ENCODE measurements around the gene CNTN4. TPM values are rescaled to one million over a fixed set of nuclear protein-coding genes. Genes with fewer than 3 reads are reported as not detected.

CNTN4 gene
- total RNA-seq, 1 donor from 2014 or later, result 48.3 TPM

- TF ChIP-seq CTCF (IDR thresholded peaks at IDR 0.05), result no peak
- no peak for DNase-seq (ENCODE audit: extremely low spot score, unreplicated experiment)
- Mint-ChIP-seq H3K27ac (ENCODE audit: unreplicated experiment) (no peak overlapping the region), H3K4me3 (ENCODE audit: unreplicated experiment) (no peak overlapping the region), H3K27me3 (ENCODE audit: unreplicated experiment) (no peaks in the 10 kb centered on the region), H3K36me3 (ENCODE audit: unreplicated experiment) (no peaks in the 10 kb centered on the region), H3K9me3 (ENCODE audit: unreplicated experiment) (peaks cover 49% of the 10 kb centered on the region), H3K4me1 (ENCODE audit: unreplicated experiment) (no peaks in the 10 kb centered on the region)
Observed at GRCh38 chr3:2851361-2851760, 752.7 kb downstream of the CNTN4 start.

- H3K27ac Mint-ChIP-seq (ENCODE audit: unreplicated experiment), result no peak overlapping the region
- no peak for DNase-seq (ENCODE audit: extremely low spot score, unreplicated experiment)
- H3K36me3 Mint-ChIP-seq (ENCODE audit: unreplicated experiment), result no peaks in the 10 kb centered on the region
- no peak overlapping the region for H3K4me3 Mint-ChIP-seq (ENCODE audit: unreplicated experiment)
- no peaks in the 10 kb centered on the region for H3K4me1 Mint-ChIP-seq (ENCODE audit: unreplicated experiment)
- H3K27me3 Mint-ChIP-seq (ENCODE audit: unreplicated experiment), result no peaks in the 10 kb centered on the region
- TF ChIP-seq CTCF (IDR thresholded peaks at IDR 0.05), result no peak
- H3K9me3 Mint-ChIP-seq (ENCODE audit: unreplicated experiment), result peaks cover 49% of the 10 kb centered on the region
Observed at GRCh38 chr3:2851835-2852234, 753.2 kb downstream of the CNTN4 start.

GRCh38 chr3:2853651-2854050 lies 755.0 kb downstream of the CNTN4 start:
- Mint-ChIP-seq H3K4me3 (ENCODE audit: unreplicated experiment) (no peak overlapping the region), H3K4me1 (ENCODE audit: unreplicated experiment) (no peaks in the 10 kb centered on the region), H3K27ac (ENCODE audit: unreplicated experiment) (no peak overlapping the region), H3K27me3 (ENCODE audit: unreplicated experiment) (no peaks in the 10 kb centered on the region), H3K36me3 (ENCODE audit: unreplicated experiment) (no peaks in the 10 kb centered on the region), H3K9me3 (ENCODE audit: unreplicated experiment) (peaks cover 41% of the 10 kb centered on the region)
- DNase-seq (ENCODE audit: extremely low spot score, unreplicated experiment), result no peak
- no peak for TF ChIP-seq CTCF (IDR thresholded peaks at IDR 0.05)

- no peak overlapping the region for H3K27ac Mint-ChIP-seq (ENCODE audit: unreplicated experiment)
- H3K4me1 Mint-ChIP-seq (ENCODE audit: unreplicated experiment), result no peaks in the 10 kb centered on the region
- no peak for TF ChIP-seq CTCF (IDR thresholded peaks at IDR 0.05)
- H3K4me3 Mint-ChIP-seq (ENCODE audit: unreplicated experiment), result no peak overlapping the region
- peaks cover 31% of the 10 kb centered on the region for H3K9me3 Mint-ChIP-seq (ENCODE audit: unreplicated experiment)
- DNase-seq (ENCODE audit: extremely low spot score, unreplicated experiment), result no peak
- no peaks in the 10 kb centered on the region for H3K27me3 Mint-ChIP-seq (ENCODE audit: unreplicated experiment)
- no peaks in the 10 kb centered on the region for H3K36me3 Mint-ChIP-seq (ENCODE audit: unreplicated experiment)
Observed at GRCh38 chr3:2856138-2857133, 757.8 kb downstream of the CNTN4 start.

GRCh38 chr3:2860626-2861025 lies 762.0 kb downstream of the CNTN4 start:
- no peak for DNase-seq (ENCODE audit: extremely low spot score, unreplicated experiment)
- Mint-ChIP-seq H3K4me3 (ENCODE audit: unreplicated experiment) (no peak overlapping the region), H3K4me1 (ENCODE audit: unreplicated experiment) (no peaks in the 10 kb centered on the region), H3K27me3 (ENCODE audit: unreplicated experiment) (no peaks in the 10 kb centered on the region), H3K36me3 (ENCODE audit: unreplicated experiment) (no peaks in the 10 kb centered on the region), H3K9me3 (ENCODE audit: unreplicated experiment) (peaks cover 19% of the 10 kb centered on the region), H3K27ac (ENCODE audit: unreplicated experiment) (no peak overlapping the region)
- no peak for TF ChIP-seq CTCF (IDR thresholded peaks at IDR 0.05)

Data from osteocyte (in vitro differentiated cells).